ENCODE results near the gene FRMD4B.

FRMD4B gene

GRCh38 chr3:69425249-69425648 lies 39.4 kb upstream of the FRMD4B start:
- Histone ChIP-seq H3K27me3 (ENCODE audit: insufficient read depth, poor library complexity, severe bottlenecking) (no peaks in the 10 kb centered on the region), H3K4me3 (replicated peaks; ENCODE audit: insufficient read depth, low read length) (no peak overlapping the region), H3K27ac (replicated peaks) (no peak overlapping the region)
- TF ChIP-seq GABPA (IDR thresholded peaks at IDR 0.05; ENCODE audit: low read depth) (no peak), CTCF (IDR thresholded peaks at IDR 0.05; ENCODE audit: insufficient read depth, low read length) (peak; percentile 17), REST (IDR thresholded peaks at IDR 0.05; ENCODE audit: insufficient replicate concordance, low read depth) (no peak), POLR2AphosphoS5 (IDR thresholded peaks at IDR 0.05; ENCODE audit: low read depth) (no peak), SPI1 (IDR thresholded peaks at IDR 0.05; ENCODE audit: borderline replicate concordance, low read depth) (no peak)
- peak in 1 of 2 experiments; percentile 26 for DNase-seq (ENCODE audit: low read depth in 1 of 2, low spot score in 1 of 2)

DNA sequence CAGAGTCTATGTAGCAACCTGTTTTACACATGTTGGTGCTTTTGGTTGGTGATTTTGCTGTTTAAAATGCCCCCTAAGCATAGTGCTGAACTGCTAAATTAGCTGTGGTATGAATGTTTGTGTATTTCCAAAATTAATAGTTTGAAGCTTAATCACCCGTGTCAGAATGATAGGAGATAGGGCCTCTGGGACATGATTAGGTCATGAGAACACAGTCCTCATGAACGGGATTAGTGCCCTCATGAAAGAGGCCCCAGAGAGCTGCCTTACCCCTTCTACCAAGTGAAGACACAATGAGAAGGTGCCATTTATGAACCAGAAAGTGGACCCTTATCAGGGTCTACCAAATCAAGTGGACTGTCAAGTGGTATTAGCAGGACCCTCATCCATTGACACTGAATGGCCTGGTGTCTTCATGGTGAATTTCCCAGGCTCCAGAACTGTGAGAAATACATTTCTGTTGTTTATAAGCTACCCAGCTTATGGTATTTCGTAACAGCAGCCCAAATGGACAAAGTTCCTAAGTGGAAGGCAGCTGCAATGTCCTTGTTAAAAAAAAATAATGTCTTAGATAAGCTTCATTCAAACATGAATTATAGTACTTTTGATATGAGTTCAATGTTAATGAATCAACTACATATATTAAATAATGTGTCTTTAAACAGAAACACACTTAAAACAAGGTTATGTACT lies 37.7 kb upstream of the FRMD4B start:
- TF ChIP-seq POLR2AphosphoS5 (IDR thresholded peaks at IDR 0.05; ENCODE audit: low read depth) (no peak), CTCF (IDR thresholded peaks at IDR 0.05; ENCODE audit: insufficient read depth, low read length) (no peak), SPI1 (IDR thresholded peaks at IDR 0.05; ENCODE audit: borderline replicate concordance, low read depth) (no peak), GABPA (IDR thresholded peaks at IDR 0.05; ENCODE audit: low read depth) (no peak), REST (IDR thresholded peaks at IDR 0.05; ENCODE audit: insufficient replicate concordance, low read depth) (no peak)
- no peak overlapping the region for H3K4me3 ChIP-seq (replicated peaks; ENCODE audit: insufficient read depth, low read length)
- H3K27me3 ChIP-seq (ENCODE audit: insufficient read depth, poor library complexity, severe bottlenecking): no peaks in the 10 kb centered on the region
- no peak overlapping the region for H3K27ac ChIP-seq (replicated peaks)
- no peak for DNase-seq (ENCODE audit: low read depth in 1 of 2, low spot score in 1 of 2)

DNA sequence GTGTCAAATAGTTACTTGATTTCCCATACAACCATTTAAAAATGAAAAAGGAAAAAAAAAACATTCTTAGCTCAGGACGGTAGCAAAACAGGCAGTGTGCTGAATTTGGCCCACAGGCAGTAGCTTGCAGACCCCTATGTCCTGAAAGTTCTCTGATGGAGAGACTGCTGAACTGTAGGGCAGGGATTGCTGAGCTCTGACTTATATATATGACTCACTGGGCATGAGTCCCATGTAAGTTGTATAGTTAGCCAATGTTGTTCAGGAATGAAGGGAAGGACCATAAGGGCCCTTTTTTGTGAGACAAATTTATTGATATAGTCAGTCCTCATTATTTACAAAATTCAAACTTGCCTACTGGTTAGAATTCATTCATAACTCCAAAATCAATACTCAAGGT lies 36.9 kb upstream of the FRMD4B start:
- no peak for DNase-seq (ENCODE audit: low read depth in 1 of 2, low spot score in 1 of 2)
- no peak overlapping the region for H3K27ac ChIP-seq (replicated peaks)
- TF ChIP-seq SPI1 (IDR thresholded peaks at IDR 0.05; ENCODE audit: borderline replicate concordance, low read depth) (no peak), REST (IDR thresholded peaks at IDR 0.05; ENCODE audit: insufficient replicate concordance, low read depth) (no peak), POLR2AphosphoS5 (IDR thresholded peaks at IDR 0.05; ENCODE audit: low read depth) (no peak), CTCF (IDR thresholded peaks at IDR 0.05; ENCODE audit: insufficient read depth, low read length) (no peak), GABPA (IDR thresholded peaks at IDR 0.05; ENCODE audit: low read depth) (no peak)
- no peak overlapping the region for H3K4me3 ChIP-seq (replicated peaks; ENCODE audit: insufficient read depth, low read length)
- no peaks in the 10 kb centered on the region for H3K27me3 ChIP-seq (ENCODE audit: insufficient read depth, poor library complexity, severe bottlenecking)
